ENCODE results near the gene CAT. TPM values are rescaled to one million over a fixed set of nuclear protein-coding genes. Genes with fewer than 3 reads are reported as not detected.

The CAT gene
- total and polyA plus RNA-seq, 3 donors from 2014 or later = 30.2 to 38.2 (median 30.3) TPM

GRCh38 chr11:34407121-34407813 is 31.5 kb upstream of the CAT start:
- WGBS, 2 donors = 64 to 65% methylated on average over 2 of the region's 2 CpGs
- no peak for DNase-seq

GRCh38 chr11:34408580-34409172 is 30.1 kb upstream of the CAT start:
- 82 to 86% methylated on average over 2 of the region's 2 CpGs for WGBS, 2 donors
- Histone ChIP-seq H3K9me3 (no peaks in the 10 kb centered on the region), H3K27ac (no peak overlapping the region), H3K4me3 (no peak overlapping the region), H3K27me3 (no peaks in the 10 kb centered on the region), H3K36me3 (ENCODE audit: low read depth, missing control alignments) (no peaks in the 10 kb centered on the region), H3K4me1 (no peaks in the 10 kb centered on the region)
- intact Hi-C loops (cut with DNase I; ENCODE audit: low total_unique reads) = no loop called here
- no peak for DNase-seq
- no peak for TF ChIP-seq POLR2A (IDR thresholded peaks at IDR 0.05)
- TF ChIP-seq CTCF (IDR thresholded peaks at IDR 0.05) = no peak

More at GRCh38 chr11:34407121-34407813, 31.5 kb upstream of the CAT start:
- Histone ChIP-seq H3K27me3 (no peaks in the 10 kb centered on the region), H3K36me3 (ENCODE audit: low read depth, missing control alignments) (no peaks in the 10 kb centered on the region), H3K4me3 (no peak overlapping the region), H3K4me1 (no peaks in the 10 kb centered on the region), H3K27ac (no peak overlapping the region), H3K9me3 (no peaks in the 10 kb centered on the region)
- intact Hi-C loops (cut with DNase I; ENCODE audit: low total_unique reads) = no loop called here
- TF ChIP-seq CTCF (IDR thresholded peaks at IDR 0.05) (no peak), POLR2A (IDR thresholded peaks at IDR 0.05) (no peak)

DNA sequence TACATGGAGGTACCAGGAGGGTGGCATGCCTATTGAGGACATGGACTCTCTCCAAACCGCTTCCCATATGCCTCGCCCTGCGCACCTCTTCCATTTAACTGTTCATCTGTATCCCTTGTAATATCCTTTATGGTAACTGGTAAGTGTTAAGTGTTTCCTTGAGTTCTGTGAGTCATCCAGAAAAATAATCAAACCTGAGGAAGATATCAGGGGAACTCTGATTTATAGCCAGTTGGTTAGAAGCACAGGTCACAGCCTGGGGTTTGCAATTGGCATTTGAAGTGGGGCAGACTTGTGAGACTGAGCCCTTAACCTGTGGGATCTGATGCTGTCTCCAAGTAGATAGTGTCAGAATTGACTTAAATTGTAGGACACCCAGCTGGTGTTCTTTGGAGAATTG is 27.6 kb upstream of the CAT start:
- 80 to 82% methylated on average over 3 of the region's 3 CpGs for WGBS, 2 donors
- intact Hi-C loops (cut with DNase I; ENCODE audit: low total_unique reads) = no loop called here
- Histone ChIP-seq H3K4me1 (no peaks in the 10 kb centered on the region), H3K9me3 (no peaks in the 10 kb centered on the region), H3K27me3 (no peaks in the 10 kb centered on the region), H3K4me3 (no peak overlapping the region), H3K36me3 (ENCODE audit: low read depth, missing control alignments) (no peaks in the 10 kb centered on the region), H3K27ac (no peak overlapping the region)
- DNase-seq = no peak
- no peak for TF ChIP-seq POLR2A (IDR thresholded peaks at IDR 0.05)
- TF ChIP-seq CTCF (IDR thresholded peaks at IDR 0.05) = no peak

DNA sequence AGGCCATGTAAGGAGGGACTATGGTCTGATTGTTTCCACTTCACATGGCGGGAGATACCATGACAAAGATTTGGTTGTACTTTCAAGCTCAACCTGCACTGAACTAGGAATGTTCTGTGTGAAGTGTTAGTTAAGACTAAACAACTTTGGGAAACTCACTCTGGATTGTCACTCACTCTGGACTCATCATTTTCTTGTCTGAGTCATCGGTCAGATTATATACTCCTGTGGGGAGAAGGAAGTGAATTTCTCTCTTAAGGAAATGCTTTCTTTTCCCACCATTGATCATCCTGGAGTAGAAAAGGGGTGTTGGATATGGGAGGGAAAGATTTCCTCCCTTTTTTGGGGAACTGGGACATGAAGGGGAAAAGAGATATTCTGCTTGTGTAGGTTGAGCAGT is 26.9 kb upstream of the CAT start:
- TF ChIP-seq POLR2A (IDR thresholded peaks at IDR 0.05) (no peak), CTCF (IDR thresholded peaks at IDR 0.05) (no peak)
- 93 to 98% methylated on average over 2 of the region's 2 CpGs for WGBS, 2 donors
- Histone ChIP-seq H3K27ac (no peak overlapping the region), H3K4me3 (no peak overlapping the region), H3K36me3 (ENCODE audit: low read depth, missing control alignments) (no peaks in the 10 kb centered on the region), H3K27me3 (no peaks in the 10 kb centered on the region), H3K4me1 (no peaks in the 10 kb centered on the region), H3K9me3 (no peaks in the 10 kb centered on the region)
- intact Hi-C loops (cut with DNase I; ENCODE audit: low total_unique reads) = no loop called here
- no peak for DNase-seq

- Histone ChIP-seq H3K36me3 (ENCODE audit: low read depth, missing control alignments) (no peaks in the 10 kb centered on the region), H3K27me3 (no peaks in the 10 kb centered on the region), H3K4me1 (no peaks in the 10 kb centered on the region), H3K27ac (no peak overlapping the region), H3K4me3 (no peak overlapping the region), H3K9me3 (no peaks in the 10 kb centered on the region)
- no peak for DNase-seq
- no peak for TF ChIP-seq CTCF (IDR thresholded peaks at IDR 0.05)
- TF ChIP-seq POLR2A (IDR thresholded peaks at IDR 0.05) = no peak
- WGBS, 2 donors = 78 to 82% methylated on average over 1 of the region's 1 CpG
- intact Hi-C loops (cut with DNase I; ENCODE audit: low total_unique reads) = no loop called here
These were observed 25.5 kb upstream of the CAT start for GRCh38 chr11:34413263-34413662.

Measured in testis (tissue), 3 donors.